NCI-H345 treated with DMSO at 0.1 percent for 48 hours (cell line): ENCODE measurements around the gene HES5.

ENCODE experiments used
- DNase-seq: peaks from one replicate; lab custom pipeline; 2025; ENCODE audit not compliant: unreplicated experiment; lab: John Stamatoyannopoulos, UW

HES5 gene

DNA sequence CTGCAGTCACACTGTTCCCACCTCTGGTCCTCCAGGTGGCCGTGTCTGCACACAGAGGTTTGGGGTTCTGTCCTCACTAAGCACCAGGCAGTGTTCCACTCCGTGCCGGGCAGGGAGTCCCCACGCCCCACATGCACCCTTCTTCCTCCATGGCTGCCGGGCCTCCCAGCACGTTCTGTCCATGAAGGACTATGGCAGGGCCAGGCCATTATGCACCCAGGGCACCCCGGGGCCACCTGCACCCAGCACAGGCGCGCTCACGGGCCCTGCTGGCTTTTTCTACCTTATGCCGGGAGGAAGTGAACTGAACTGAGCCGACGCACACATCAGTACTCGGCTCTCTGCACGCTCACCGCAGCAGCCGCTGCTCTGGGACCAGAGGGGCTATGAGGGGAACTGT is 13.9 kb downstream of the HES5 start:
- DNase-seq: no peak

DNA sequence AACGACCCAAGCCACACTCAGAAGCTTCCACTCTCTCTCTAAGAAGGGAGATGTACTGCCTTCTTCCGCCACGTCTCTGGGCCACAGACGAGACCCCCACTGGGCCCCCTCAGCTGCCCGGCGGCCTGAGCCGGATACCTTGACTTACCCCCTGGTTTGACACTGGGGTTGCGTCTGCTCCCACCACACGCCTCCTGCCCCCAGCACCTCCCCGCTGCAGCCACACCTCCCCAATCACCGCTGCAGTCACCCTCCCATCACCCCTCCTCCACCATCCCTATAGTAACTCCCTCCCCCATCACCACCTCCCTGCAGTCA is 14.3 kb downstream of the HES5 start:
- DNase-seq: no peak

- no peak for DNase-seq
Observed at GRCh38 chr1:2514863-2515762, 14.9 kb downstream of the HES5 start.

DNA sequence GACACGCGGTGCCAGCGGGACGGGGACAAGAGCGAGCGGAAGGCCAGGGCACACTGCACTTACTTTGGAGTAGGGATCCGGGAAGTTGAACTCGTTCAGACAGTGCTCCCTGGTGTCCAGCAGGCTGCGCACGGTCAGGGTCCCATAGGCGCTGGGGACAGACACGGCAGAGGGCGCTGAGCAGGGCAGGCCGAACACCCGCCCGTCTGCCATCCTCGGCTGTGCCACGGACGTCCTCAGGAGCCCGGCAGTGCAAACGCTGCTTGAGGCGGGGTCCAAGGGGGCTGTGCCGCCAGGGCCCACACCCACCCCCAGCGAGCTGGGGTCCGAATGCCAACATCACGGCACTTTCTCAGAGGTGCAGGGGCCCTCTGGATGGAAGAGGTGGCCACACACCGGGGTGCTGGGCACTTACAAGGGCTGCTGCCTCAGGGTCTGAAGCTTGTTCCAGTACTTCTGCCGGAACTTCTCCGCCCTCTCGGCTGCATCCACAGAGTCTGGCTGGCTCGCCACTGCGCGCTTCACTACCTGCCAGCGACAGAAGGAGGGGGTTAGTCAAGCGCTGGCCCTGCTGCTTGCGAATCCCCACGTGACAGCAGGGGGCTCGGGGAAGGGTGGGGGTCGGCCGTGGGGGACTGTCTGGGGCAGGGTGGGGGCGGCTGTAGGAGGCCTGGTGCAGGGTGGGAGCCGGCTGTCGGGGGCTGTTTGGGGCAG is 16.0 kb downstream of the HES5 start:
- DNase-seq: no peak

- DNase-seq: no peak
Observed at GRCh38 chr1:2512862-2513421, 17.1 kb downstream of the HES5 start.

DNA sequence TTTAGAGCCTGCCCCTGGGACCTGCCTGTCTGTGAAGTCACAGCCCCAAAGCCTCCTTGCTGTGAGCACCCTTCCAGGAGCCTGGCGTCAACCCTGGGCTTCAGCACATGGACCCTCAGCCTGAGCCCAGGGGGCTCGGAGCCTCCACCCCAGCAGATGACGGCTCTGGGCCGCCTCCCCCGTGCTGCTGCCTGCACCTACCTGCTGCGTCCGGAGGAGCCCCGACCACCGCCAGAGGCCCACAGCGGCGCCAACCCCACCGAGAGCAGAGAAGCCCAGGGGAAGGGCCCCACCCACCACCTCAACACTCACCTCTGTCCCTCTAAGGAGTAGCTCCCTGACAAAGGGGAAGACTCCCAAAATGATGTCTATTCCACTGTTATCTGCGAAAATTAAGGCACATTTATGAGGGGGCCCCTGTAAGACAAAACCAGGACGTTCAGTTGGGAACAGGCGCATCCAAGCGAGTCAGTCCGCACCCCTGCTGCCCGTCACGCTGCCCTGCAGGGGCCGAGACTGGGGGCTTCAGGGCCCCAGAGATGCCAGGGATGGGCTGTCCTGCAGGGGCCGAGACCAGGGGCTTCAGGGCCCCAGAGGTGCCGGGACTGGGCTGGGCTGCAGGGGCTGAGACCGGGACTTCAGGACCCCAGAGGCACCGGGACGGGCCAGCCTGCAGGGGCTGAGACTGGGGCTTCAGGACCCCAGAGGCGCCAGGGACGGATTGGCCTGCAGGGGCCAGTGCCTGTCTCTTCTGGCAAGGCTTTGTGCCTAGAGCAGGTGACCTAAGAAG is 19.5 kb downstream of the HES5 start:
- no peak for DNase-seq

- DNase-seq: no peak
Observed at GRCh38 chr1:2509589-2509988, 20.5 kb downstream of the HES5 start.

GRCh38 chr1:2508751-2509150 is 21.3 kb downstream of the HES5 start:
- no peak for DNase-seq

- no peak for DNase-seq
Observed at GRCh38 chr1:2508180-2508579, 21.9 kb downstream of the HES5 start.

DNA sequence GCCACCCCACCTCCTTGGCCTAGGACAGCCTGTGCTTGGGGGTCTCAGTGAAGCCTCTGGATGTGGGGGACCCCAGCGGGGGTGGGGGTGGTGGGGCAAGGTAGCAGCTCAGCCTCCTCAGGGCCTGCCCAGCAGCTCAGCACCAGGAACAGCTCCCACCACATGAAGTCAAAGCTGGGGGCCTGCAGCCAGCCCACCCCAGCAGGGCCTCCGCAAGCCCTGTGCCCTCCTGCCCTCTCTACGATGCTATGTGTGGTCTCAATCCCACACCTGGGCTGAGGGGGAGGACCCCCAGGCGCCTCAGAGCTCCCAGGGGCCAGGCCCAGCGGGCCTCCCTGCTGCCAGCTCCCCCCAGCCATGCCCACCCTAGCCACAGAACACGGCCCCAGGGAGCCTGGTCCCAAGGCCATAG is 22.3 kb downstream of the HES5 start:
- no peak for DNase-seq

DNA sequence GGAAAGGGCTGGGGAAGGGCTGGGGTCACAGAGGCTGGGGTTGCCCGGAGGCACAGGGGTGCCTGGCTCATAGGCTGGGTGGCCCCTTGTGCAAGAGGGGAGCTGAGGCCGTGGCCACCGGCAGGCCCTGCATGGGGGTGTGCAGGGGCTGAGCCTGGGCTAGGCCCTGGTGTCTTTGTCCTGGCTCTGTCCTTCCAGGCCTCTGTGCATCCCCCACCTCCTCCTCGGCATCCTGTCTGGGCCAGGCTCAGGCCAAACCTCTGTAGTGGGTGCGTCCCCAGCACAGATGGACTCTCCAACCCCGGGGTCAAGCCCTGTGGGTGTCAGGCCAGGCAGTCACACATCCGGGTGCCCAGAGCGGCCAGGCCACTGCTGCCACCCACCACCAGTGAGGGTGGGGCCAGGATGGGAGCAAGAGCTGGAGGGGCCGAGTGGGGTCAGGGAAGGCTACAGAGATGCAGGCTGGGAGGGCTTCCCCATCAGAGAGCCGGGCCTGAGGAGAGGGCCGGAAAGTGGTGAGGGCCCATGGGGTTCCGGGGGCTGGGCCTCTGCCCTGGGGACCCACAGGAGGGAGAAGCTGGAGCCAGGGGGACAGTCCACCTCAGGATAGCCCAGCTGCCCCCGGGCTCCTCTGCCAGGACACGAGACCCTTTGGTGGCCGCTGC is 23.0 kb downstream of the HES5 start:
- no peak for DNase-seq

DNA sequence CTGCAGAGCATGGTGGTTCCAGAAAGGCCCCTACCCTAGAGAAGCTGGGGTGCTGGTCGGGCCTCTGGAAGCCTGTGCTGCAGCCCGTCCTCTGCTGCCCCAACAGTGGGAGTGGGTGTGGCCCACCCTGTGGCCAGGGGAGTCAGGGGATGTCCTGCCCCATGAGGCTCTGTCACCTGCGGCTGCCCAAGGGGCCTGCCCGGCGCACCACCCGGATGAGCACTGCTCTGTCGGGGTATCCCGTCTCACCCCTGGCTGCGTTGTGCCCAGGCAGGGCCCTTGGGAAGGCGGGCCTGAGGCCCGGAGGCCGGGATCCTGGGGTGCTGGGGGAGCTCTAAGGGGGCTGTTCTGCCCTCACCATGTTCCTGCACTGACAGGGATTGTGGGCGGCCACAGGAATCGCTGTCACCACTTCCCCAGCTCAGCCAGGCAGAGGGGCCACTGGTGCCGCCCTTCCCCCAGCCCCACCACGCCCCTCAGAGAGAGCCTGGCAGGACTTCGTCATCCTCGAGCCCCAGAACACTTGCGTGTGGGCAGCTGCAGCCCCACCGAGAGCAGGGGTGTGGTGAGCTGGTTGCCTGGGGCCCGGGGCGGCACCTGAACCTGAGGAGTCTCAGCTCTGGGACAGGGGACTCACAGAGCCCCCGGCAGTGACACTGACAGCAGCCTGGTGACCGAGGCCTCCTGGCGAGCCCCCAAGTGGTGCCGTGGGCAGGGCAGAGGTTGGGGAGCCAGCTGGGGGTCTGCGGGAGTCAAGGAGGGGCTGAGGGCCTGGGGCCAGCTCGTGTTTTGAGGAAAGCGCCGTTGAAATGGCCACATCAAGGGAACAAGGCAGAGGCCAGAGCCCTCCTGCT is 23.8 kb downstream of the HES5 start:
- DNase-seq: no peak

- DNase-seq: no peak
Observed at GRCh38 chr1:2505461-2505994, 24.5 kb downstream of the HES5 start.

DNA sequence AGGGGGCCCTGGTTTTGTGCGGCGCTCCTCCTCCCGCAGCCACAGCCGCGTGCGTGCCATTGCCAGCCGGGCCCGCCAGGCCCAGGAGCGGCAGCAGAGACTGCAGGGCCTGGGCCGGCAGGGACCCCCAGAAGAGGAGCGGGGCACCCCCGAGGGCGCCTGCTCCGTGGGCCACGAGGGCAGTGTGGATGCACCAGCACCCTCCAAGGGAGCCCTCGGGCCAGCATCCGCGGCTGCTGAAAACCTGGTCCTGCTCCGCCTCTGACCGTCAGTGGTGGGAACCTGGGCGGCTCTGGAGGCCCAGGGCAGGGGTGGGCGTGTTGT is 25.2 kb downstream of the HES5 start:
- DNase-seq: no peak

DNA sequence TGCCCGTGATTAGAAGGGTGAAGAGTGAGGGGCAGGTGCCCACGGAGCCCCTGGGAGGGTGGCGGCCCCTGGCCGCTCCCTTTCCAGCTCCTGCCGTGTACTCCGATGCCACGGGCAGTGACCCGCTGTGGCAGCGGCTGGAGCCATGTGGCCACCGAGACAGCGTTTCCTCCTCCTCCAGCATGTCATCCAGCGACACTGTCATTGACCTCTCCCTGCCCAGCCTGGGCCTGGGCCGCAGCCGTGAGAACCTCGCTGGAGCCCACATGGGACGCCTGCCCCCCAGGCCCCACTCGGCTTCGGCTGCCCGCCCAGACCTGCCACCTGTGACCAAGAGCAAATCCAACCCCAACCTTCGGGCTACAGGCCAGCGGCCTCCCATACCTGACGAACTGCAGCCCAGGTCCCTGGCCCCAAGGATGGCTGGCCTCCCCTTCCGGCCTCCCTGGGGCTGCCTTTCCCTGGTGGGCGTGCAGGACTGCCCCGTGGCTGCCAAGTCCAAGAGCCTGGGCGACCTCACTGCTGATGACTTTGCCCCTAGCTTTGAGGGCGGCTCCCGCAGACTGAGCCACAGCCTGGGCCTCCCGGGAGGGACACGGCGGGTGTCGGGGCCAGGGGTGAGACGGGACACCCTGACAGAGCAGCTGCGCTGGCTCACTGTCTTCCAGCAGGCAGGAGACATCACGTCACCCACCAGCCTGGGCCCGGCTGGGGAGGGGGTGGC is 25.7 kb downstream of the HES5 start:
- DNase-seq: no peak

- DNase-seq: no peak
Observed at GRCh38 chr1:2503554-2504224, 26.4 kb downstream of the HES5 start.

GRCh38 chr1:2502661-2503553 is 27.2 kb downstream of the HES5 start:
- DNase-seq: no peak

- no peak for DNase-seq
Observed at GRCh38 chr1:2502210-2502609, 27.9 kb downstream of the HES5 start.
